ENCODE data around the gene ANGPTL2. TPM values are rescaled to one million over a fixed set of nuclear protein-coding genes. Genes with fewer than 3 reads are reported as not detected.
A peak's percentile ranks its signal among the peaks of the same experiment; 100 is the strongest.

The ANGPTL2 gene
- total RNA-seq, 5 donors from 2014 or later (not counting 1 experiment from before 2014, with no cell fraction given): 0.10 to 0.82 (median 0.13) TPM; not detected in 2

- no peaks in the 10 kb centered on the region for H3K36me3 ChIP-seq (ENCODE audit: control insufficient read depth in 2 of 2, extremely low read depth in 1 of 2, insufficient read depth in 1 of 2, low read length in 1 of 2)
- H3K27me3 ChIP-seq (replicated peaks in 1 of 2; ENCODE audit: control insufficient read depth in 2 of 2, extremely low read depth in 1 of 2, insufficient read depth in 2 of 2, low read length in 1 of 2): no peaks in the 10 kb centered on the region
- CTCF ChIA-PET: no interaction called here
- POLR2A ChIA-PET: no interaction called here
- Mint-ChIP-seq H3K27me3 (no peaks in the 10 kb centered on the region), H3K27ac (no peak overlapping the region), H3K4me3 (no peak overlapping the region), H3K4me1 (peaks cover 0 to 15% (median 11%) of the 10 kb centered on the region in 3 donors), H3K36me3 (peaks cover 31% of the 10 kb centered on the region), H3K9me3 (no peaks in the 10 kb centered on the region)
- ATAC-seq (replicated peaks in 1 of 4) (no peak), DNase-seq (no peak)
- H3K4me3 ChIP-seq (ENCODE audit: control insufficient read depth in 1 of 2, extremely low read depth in 1 of 2, low read length in 1 of 2): no peak overlapping the region
- no peaks in the 10 kb centered on the region for H3K4me1 ChIP-seq (ENCODE audit: control insufficient read depth in 1 of 2, extremely low read depth in 1 of 2, insufficient read depth in 2 of 2, low read length in 2 of 2)
- WGBS (ENCODE audit: insufficient coverage): 93% methylated on average over 3 of the region's 11 CpGs
- no peaks in the 10 kb centered on the region for H3K9me3 ChIP-seq
- no peak overlapping the region for H3K27ac ChIP-seq (ENCODE audit: low read length)
Measured at GRCh38 chr9:127167560-127168326, 45.3 kb upstream of the ANGPTL2 start.

DNA sequence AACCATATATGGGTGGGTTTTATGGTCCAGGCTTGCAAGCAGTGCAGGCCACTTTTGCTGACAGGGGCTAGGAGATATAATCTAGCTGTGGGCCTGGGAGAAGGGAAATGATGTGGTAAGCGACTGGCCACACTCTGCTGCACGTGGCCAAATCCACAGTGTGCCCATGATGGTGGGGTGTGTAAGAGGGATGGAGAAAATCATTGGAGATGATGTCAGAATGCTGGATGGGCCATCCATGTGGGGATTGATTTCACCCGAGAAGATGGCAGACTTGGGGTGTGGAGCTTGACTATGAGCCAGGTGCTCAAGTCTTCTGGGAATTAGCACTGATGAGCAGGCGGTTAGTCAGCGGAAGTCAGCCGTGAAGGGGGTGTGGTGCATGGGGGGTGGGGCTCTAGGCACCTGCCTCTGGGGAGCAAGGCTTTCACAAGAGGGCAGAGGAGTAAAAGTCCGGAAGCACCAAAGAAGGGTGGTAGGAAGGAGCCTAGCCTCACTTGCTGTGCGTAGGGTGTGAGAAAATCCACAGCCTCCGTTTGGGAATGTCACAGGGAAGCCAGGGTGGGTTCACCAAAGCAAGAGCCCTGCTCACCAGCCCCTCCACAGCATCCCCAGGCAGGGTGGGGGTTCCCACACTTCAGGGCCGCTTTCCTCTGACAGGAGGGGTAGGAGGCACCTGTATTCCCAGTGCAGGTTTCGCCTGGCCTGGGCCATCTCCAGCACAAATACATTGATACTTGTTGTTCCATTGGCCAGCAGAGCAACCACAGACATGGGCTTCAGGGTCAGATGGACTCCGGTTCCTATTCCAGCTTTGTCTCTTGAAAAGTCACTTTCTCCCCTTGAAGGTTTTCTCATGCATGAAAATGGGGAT, 44.5 kb upstream of the ANGPTL2 start:
- H3K27me3 ChIP-seq (replicated peaks in 1 of 2; ENCODE audit: control insufficient read depth in 2 of 2, extremely low read depth in 1 of 2, insufficient read depth in 2 of 2, low read length in 1 of 2): no peaks in the 10 kb centered on the region
- H3K27ac Mint-ChIP-seq: no peak overlapping the region
- H3K4me1 ChIP-seq (ENCODE audit: control insufficient read depth in 1 of 2, extremely low read depth in 1 of 2, insufficient read depth in 2 of 2, low read length in 2 of 2): no peaks in the 10 kb centered on the region
- no peak for DNase-seq
- H3K9me3 ChIP-seq: no peaks in the 10 kb centered on the region
- H3K4me3 Mint-ChIP-seq: no peak overlapping the region
- H3K27me3 Mint-ChIP-seq: no peaks in the 10 kb centered on the region
- peak in 1 of 4 experiments; percentile 35 for ATAC-seq (replicated peaks in 1 of 4)
- no peak overlapping the region for H3K27ac ChIP-seq (ENCODE audit: low read length)
- POLR2A ChIA-PET: no interaction called here
- no peaks in the 10 kb centered on the region for H3K36me3 ChIP-seq (ENCODE audit: control insufficient read depth in 2 of 2, extremely low read depth in 1 of 2, insufficient read depth in 1 of 2, low read length in 1 of 2)
- 82% methylated on average over 9 of the region's 12 CpGs for WGBS (ENCODE audit: insufficient coverage)
- CTCF ChIA-PET: no interaction called here
- peaks cover 26% of the 10 kb centered on the region for H3K36me3 Mint-ChIP-seq
- H3K4me1 Mint-ChIP-seq: peaks cover 6 to 21% (median 17%) of the 10 kb centered on the region in 3 donors
- no peak overlapping the region for H3K4me3 ChIP-seq (ENCODE audit: control insufficient read depth in 1 of 2, extremely low read depth in 1 of 2, low read length in 1 of 2)
- no peaks in the 10 kb centered on the region for H3K9me3 Mint-ChIP-seq

DNA sequence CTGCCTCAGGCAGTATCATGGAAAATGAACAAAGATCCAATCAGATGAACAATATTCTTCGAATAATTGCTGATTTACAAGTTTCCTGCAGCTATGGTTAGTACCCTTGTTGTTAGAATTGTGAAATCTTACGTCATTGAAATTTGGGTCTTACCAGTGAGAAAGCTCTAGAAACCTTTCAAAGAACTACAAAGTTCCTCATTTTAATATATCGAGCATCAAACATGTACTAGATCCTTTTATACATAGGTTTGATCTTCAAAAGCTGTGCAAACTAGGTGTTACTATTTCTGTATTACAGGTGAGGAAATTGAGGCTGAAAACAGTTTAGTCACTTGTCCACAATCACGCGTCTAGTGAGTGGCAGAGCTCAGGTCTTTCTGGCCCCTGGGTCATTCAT, 43.7 kb upstream of the ANGPTL2 start:
- Histone ChIP-seq H3K4me1 (ENCODE audit: control insufficient read depth in 1 of 2, extremely low read depth in 1 of 2, insufficient read depth in 2 of 2, low read length in 2 of 2) (no peaks in the 10 kb centered on the region), H3K27ac (ENCODE audit: low read length) (no peak overlapping the region), H3K36me3 (ENCODE audit: control insufficient read depth in 2 of 2, extremely low read depth in 1 of 2, insufficient read depth in 1 of 2, low read length in 1 of 2) (no peaks in the 10 kb centered on the region), H3K4me3 (ENCODE audit: control insufficient read depth in 1 of 2, extremely low read depth in 1 of 2, low read length in 1 of 2) (no peak overlapping the region), H3K27me3 (replicated peaks in 1 of 2; ENCODE audit: control insufficient read depth in 2 of 2, extremely low read depth in 1 of 2, insufficient read depth in 2 of 2, low read length in 1 of 2) (no peaks in the 10 kb centered on the region), H3K9me3 (no peaks in the 10 kb centered on the region)
- ATAC-seq (replicated peaks in 1 of 4): no peak
- peaks cover 26% of the 10 kb centered on the region for H3K36me3 Mint-ChIP-seq
- no peak overlapping the region for H3K27ac Mint-ChIP-seq
- H3K9me3 Mint-ChIP-seq: no peaks in the 10 kb centered on the region
- no peak overlapping the region for H3K4me3 Mint-ChIP-seq
- no peaks in the 10 kb centered on the region for H3K27me3 Mint-ChIP-seq
- ChIA-PET CTCF (interaction anchor here in 1 of 2 donors (0.6 kb wide), 1 partner anchor 123 kb away, joined by 3 read pairs; no protein-coding TSS in a partner anchor), POLR2A (no interaction called here)
- H3K4me1 Mint-ChIP-seq: peaks cover 7 to 24% (median 20%) of the 10 kb centered on the region in 3 donors
- no peak for DNase-seq
- WGBS (ENCODE audit: insufficient coverage): 100% methylated on average over 2 of the region's 5 CpGs

DNA sequence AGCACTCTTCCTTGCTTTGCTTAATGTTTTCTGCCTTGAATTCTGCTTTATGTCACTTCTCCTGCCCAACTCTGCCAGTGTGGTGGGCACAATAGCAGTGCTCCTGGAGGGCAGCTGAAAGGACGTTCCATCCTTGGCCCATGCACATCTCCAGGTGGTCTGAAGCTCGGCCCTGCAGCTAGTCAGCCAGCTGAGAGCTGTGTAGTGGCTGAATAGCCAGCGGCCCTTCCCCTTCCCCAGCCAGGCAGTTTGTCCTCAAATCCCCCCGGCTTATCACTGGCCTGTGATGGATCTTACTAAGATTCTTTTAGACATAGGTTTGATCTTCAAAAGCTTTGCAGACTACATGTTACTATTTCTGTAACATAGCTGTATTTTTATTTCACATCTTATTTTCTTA, 42.7 kb upstream of the ANGPTL2 start:
- WGBS (ENCODE audit: insufficient coverage): 77% methylated on average over 2 of the region's 4 CpGs
- DNase-seq: no peak
- Mint-ChIP-seq H3K4me3 (no peak overlapping the region), H3K36me3 (peaks cover 26% of the 10 kb centered on the region), H3K9me3 (no peaks in the 10 kb centered on the region), H3K27me3 (no peaks in the 10 kb centered on the region), H3K4me1 (peaks cover 7 to 24% (median 20%) of the 10 kb centered on the region in 3 donors), H3K27ac (no peak overlapping the region)
- ATAC-seq (replicated peaks in 1 of 4): no peak
- no peak overlapping the region for H3K27ac ChIP-seq (ENCODE audit: low read length)
- no peak overlapping the region for H3K4me3 ChIP-seq (ENCODE audit: control insufficient read depth in 1 of 2, extremely low read depth in 1 of 2, low read length in 1 of 2)
- H3K27me3 ChIP-seq (replicated peaks in 1 of 2; ENCODE audit: control insufficient read depth in 2 of 2, extremely low read depth in 1 of 2, insufficient read depth in 2 of 2, low read length in 1 of 2): no peaks in the 10 kb centered on the region
- ChIA-PET CTCF (no interaction called here), POLR2A (interaction anchor here in 1 of 2 donors (0.7 kb wide), 1 partner anchor 253 kb away, joined by 6 read pairs; no protein-coding TSS in a partner anchor)
- no peaks in the 10 kb centered on the region for H3K36me3 ChIP-seq (ENCODE audit: control insufficient read depth in 2 of 2, extremely low read depth in 1 of 2, insufficient read depth in 1 of 2, low read length in 1 of 2)
- no peaks in the 10 kb centered on the region for H3K4me1 ChIP-seq (ENCODE audit: control insufficient read depth in 1 of 2, extremely low read depth in 1 of 2, insufficient read depth in 2 of 2, low read length in 2 of 2)
- H3K9me3 ChIP-seq: no peaks in the 10 kb centered on the region

DNA sequence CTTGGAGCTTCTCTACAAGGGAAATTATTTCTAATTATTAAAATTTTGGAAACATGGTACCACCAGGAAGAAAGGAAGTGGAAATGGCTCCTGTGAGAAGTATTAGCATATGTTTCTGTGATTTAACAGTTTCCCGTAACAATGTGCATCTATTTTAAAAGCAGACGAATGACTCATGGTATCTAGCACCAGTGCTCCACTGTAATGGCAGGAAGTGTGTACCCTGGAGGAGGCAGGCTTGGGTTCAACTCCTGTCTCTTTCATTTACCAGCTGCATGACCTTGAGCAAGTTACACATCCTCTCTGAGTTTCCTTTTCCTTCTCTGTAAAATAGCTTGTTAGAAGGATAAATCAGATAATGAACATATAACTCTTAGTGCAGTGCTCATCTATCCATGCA, 41.0 kb upstream of the ANGPTL2 start:
- WGBS (ENCODE audit: insufficient coverage): 27% methylated on average over 2 of the region's 2 CpGs
- POLR2A ChIA-PET: interaction anchor here in 1 of 2 donors (0.7 kb wide), 1 partner anchor 21 kb away, joined by 3 read pairs; no protein-coding TSS in a partner anchor
- Mint-ChIP-seq H3K4me1 (peaks cover 7 to 24% (median 20%) of the 10 kb centered on the region in 3 donors), H3K27me3 (no peaks in the 10 kb centered on the region), H3K36me3 (peaks cover 11% of the 10 kb centered on the region), H3K4me3 (no peak overlapping the region), H3K9me3 (no peaks in the 10 kb centered on the region), H3K27ac (peak overlapping the region in 1 of 2 donors; percentile 23)
- Histone ChIP-seq H3K9me3 (no peaks in the 10 kb centered on the region), H3K4me1 (ENCODE audit: control insufficient read depth in 1 of 2, extremely low read depth in 1 of 2, insufficient read depth in 2 of 2, low read length in 2 of 2) (no peaks in the 10 kb centered on the region), H3K27me3 (replicated peaks in 1 of 2; ENCODE audit: control insufficient read depth in 2 of 2, extremely low read depth in 1 of 2, insufficient read depth in 2 of 2, low read length in 1 of 2) (no peaks in the 10 kb centered on the region), H3K4me3 (ENCODE audit: control insufficient read depth in 1 of 2, extremely low read depth in 1 of 2, low read length in 1 of 2) (no peak overlapping the region), H3K36me3 (ENCODE audit: control insufficient read depth in 2 of 2, extremely low read depth in 1 of 2, insufficient read depth in 1 of 2, low read length in 1 of 2) (no peaks in the 10 kb centered on the region), H3K27ac (ENCODE audit: low read length) (no peak overlapping the region)
- DNase-seq (no peak), ATAC-seq (replicated peaks in 1 of 4) (peak in 3 of 4 experiments; percentile 50 to 75 (median 71))
- CTCF ChIA-PET: no interaction called here

DNA sequence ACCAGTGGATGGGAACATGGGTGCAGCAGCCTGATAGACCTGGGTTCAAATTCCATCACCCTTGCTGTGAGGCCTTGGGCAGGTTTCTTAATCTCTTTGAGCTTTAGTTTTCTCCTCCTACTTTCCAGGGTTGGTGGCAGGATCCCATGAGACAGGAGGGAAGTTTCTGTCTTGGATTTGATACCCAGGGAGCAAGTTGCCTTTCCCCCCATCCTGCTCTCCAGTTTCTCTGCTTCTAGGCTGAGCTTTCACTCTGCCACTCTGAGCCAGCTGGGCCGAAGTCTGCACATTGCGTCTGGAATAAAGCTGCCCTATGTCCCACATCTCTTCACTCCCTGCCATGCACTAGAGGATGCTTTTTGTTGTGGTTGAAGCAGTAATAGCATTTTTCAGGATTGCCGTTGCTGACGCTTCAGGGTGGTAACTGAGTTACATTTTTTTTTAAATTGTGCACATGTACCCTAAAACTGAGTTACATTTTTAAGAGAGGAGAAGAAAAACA, 40.5 kb upstream of the ANGPTL2 start:
- no peaks in the 10 kb centered on the region for H3K9me3 Mint-ChIP-seq
- Histone ChIP-seq H3K4me1 (ENCODE audit: control insufficient read depth in 1 of 2, extremely low read depth in 1 of 2, insufficient read depth in 2 of 2, low read length in 2 of 2) (no peaks in the 10 kb centered on the region), H3K4me3 (ENCODE audit: control insufficient read depth in 1 of 2, extremely low read depth in 1 of 2, low read length in 1 of 2) (no peak overlapping the region), H3K27me3 (replicated peaks in 1 of 2; ENCODE audit: control insufficient read depth in 2 of 2, extremely low read depth in 1 of 2, insufficient read depth in 2 of 2, low read length in 1 of 2) (no peaks in the 10 kb centered on the region), H3K36me3 (ENCODE audit: control insufficient read depth in 2 of 2, extremely low read depth in 1 of 2, insufficient read depth in 1 of 2, low read length in 1 of 2) (no peaks in the 10 kb centered on the region), H3K9me3 (no peaks in the 10 kb centered on the region), H3K27ac (ENCODE audit: low read length) (no peak overlapping the region)
- H3K27me3 Mint-ChIP-seq: no peaks in the 10 kb centered on the region
- peaks cover 7 to 24% (median 20%) of the 10 kb centered on the region in 3 donors for H3K4me1 Mint-ChIP-seq
- ATAC-seq (replicated peaks in 1 of 4) (no peak), DNase-seq (no peak)
- POLR2A ChIA-PET: interaction anchor here in 1 of 2 donors (0.7 kb wide), 1 partner anchor 20 kb away, joined by 3 read pairs; no protein-coding TSS in a partner anchor
- peak overlapping the region in 1 of 2 donors; percentile 23 for H3K27ac Mint-ChIP-seq
- H3K4me3 Mint-ChIP-seq: no peak overlapping the region
- H3K36me3 Mint-ChIP-seq: peaks cover 8% of the 10 kb centered on the region
- no CpG with 5 or more reads among the region's 4 CpGs for WGBS (ENCODE audit: insufficient coverage)
- CTCF ChIA-PET: no interaction called here

Measured in T-cell (primary cell).